Fibroblast of the aortic adventitia (primary cell): ENCODE results near the gene HOOK1. TPM values are rescaled to one million over a fixed set of nuclear protein-coding genes. Genes with fewer than 3 reads are reported as not detected.
A peak's percentile ranks its signal among the peaks of the same experiment; 100 is the strongest.

ENCODE experiments used
- DNase-seq: peaks from one replicate; pipeline ENCODE4 v3.0.0-alpha.2; 2010; ENCODE audit warnings: low read depth
- H3K4me3 ChIP-seq: 2 replicates; pipeline ENCODE4 v1.5.1; 2011; ENCODE audit warnings: low read depth, mild to moderate bottlenecking, control low read depth, low read length, moderate library complexity
- CTCF ChIP-seq: IDR thresholded peaks from 2 replicates; pipeline ENCODE4 v1.5.1; 2011; ENCODE audit warnings: mild to moderate bottlenecking, low read length, control low read depth, inconsistent platforms; ENCODE audit not compliant: insufficient read depth
- total RNA-seq: library from RNA; depleted of rRNA; stranded (reverse); fragments of >200 nt; gene quantifications from 2 replicates; pipeline ENCODE4 v1.2.3, GENCODE V29; 2012; ENCODE audit warnings: low replicate concordance

HOOK1 gene
- total RNA-seq, 1 donor = under 0.01 TPM

- no peak overlapping the region for H3K4me3 ChIP-seq
- TF ChIP-seq CTCF = no peak
- no peak for DNase-seq
These were observed 51.7 kb downstream of the HOOK1 start for GRCh38 chr1:59866462-59866861.

DNA sequence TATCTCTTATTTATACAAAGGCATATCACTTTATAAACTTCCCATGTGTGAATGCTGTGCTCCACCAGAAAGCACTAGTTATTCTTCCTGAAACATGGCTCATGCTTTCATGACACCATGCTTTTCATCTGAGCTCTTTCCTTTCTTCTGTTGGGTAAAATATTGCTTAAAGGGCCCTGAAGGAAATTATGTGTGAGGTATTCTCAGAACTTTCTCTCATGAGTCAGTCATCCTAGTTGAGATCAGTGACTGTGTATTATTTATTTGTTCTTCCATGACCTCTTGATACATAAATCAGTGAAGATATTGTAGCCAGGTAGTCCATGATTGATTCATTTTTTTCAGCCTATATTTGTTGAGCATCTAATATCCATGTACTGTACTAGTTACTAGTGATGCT is 57.0 kb downstream of the HOOK1 start:
- no peak for DNase-seq
- H3K4me3 ChIP-seq = no peak overlapping the region
- no peak for TF ChIP-seq CTCF

DNA sequence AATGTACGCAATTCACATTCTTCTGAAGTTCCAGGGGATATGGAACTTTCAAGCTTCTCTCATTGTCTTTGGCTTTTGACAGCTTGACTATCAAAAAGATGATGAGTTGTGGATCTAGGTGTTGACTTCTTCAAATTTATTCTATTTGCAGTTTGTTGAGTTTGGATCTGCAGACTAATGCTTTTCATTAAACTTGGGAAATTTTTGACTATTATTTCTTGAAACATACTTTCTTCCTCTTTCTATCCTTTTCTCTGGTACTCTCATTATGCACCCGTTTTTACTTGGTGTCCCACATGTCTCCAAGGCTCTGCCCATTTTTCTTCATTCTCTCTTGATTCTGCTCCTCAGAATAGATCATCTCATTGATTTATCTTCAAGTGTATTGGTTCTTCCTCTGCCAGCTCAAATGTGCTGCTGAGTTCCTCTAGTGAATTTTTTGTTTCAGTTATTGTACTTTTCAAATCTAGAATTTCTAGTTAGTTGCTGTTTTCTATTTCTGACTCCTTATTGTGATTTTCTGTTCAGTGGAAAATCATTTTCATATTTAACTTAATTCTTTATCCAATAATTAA is 62.4 kb downstream of the HOOK1 start:
- DNase-seq = no peak
- H3K4me3 ChIP-seq = no peak overlapping the region

DNA sequence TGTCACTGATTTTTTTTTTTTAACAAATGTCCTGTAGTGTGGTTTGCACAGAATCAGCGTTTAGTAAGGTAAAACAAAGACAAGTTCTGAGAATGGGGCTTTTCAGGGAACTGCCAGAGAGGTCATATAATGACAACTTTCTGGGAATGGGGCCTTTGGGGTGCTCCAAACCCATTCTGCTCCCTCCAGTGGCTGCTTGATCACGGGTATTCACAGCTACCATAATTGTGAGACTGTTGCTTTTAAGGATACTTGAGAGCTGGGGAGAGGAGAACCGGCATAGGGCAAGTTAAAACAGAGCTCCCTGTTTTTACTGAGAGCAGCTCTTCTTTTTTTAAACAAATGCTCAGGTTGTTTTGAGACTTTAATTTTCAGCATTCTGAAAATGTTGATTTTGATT is 63.6 kb downstream of the HOOK1 start:
- TF ChIP-seq CTCF = no peak
- no peak for DNase-seq

More for the DNA sequence above, 62.4 kb downstream of the HOOK1 start:
- no peak for TF ChIP-seq CTCF

GRCh38 chr1:59879574-59879973 is 64.8 kb downstream of the HOOK1 start:
- no peak overlapping the region for H3K4me3 ChIP-seq
- peak; percentile 76 for DNase-seq
- peak; percentile 52 for TF ChIP-seq CTCF

More for the DNA sequence above, 63.6 kb downstream of the HOOK1 start:
- no peak overlapping the region for H3K4me3 ChIP-seq

GRCh38 chr1:59879996-59880505 is 65.3 kb downstream of the HOOK1 start:
- H3K4me3 ChIP-seq = no peak overlapping the region
- TF ChIP-seq CTCF = no peak
- peak; percentile 1 for DNase-seq

GRCh38 chr1:59880735-59881134 is 66.0 kb downstream of the HOOK1 start:
- no peak overlapping the region for H3K4me3 ChIP-seq
- peak; percentile 15 for DNase-seq
- no peak for TF ChIP-seq CTCF
